C4-2B (cell line): ENCODE measurements around the gene GAL.

Experiments
- CTCF ChIP-seq: fragments of 450-650 bp; conservative IDR thresholded peaks from 2 replicates; pipeline ENCODE4 v1.5.1; 2017; ENCODE audit warnings: mild to moderate bottlenecking
- ZFX ChIP-seq: fragments of 450-650 bp; IDR thresholded peaks from 2 replicates; pipeline ENCODE4 v1.6.1; 2017

- TF ChIP-seq ZFX (no peak), CTCF (no peak)
Observed at GRCh38 chr11:68693484-68693882, 9.1 kb downstream of the GAL start.
